Heart left ventricle (tissue), 16 donors: Measurements from ENCODE around the gene KRT86. TPM values are rescaled to one million over a fixed set of nuclear protein-coding genes. Genes with fewer than 3 reads are reported as not detected.

Experiments used
- ATAC-seq, 4 donors: fragments of 200-7000 bp; cut with Tn5 transposase; one replicate each; pipeline ENCODE4 v1.9.1; 2020 to 2022; ENCODE audit warnings: moderate library complexity in 4 of 4, mild to moderate bottlenecking in 3 of 4, moderate number of reproducible peaks in 1 of 4
- DNase-seq, 5 donors: peaks; one replicate each; pipeline ENCODE4 v3.0.0-alpha.2; 2020
- H3K27ac ChIP-seq, 12 donors: fragments of 200-600 bp; sonication (generic) in 4 of 12; one replicate each; pipeline versions ENCODE4 v1.5.0 to v1.8.0; 2016 to 2022; ENCODE audit warnings: mild to moderate bottlenecking in 2 of 12
- H3K27me3 ChIP-seq, 9 donors: fragments of 200-600 bp; sonication (generic) in 2 of 9; one replicate each; pipeline versions ENCODE4 v1.5.1 to v1.8.0; 2016 to 2022; ENCODE audit warnings: mild to moderate bottlenecking in 3 of 9
- H3K36me3 ChIP-seq, 9 donors: fragments of 200-600 bp; sonication (generic) in 2 of 9; one replicate each; pipeline versions ENCODE4 v1.5.0 to v1.8.0; 2018 to 2022; ENCODE audit warnings: mild to moderate bottlenecking in 2 of 9
- H3K4me1 ChIP-seq, 12 donors: fragments of 200-600 bp; sonication (generic) in 4 of 12; one replicate each; pipeline versions ENCODE4 v1.5.0 to v1.8.0; 2016 to 2022; ENCODE audit warnings: mild to moderate bottlenecking in 3 of 12
- H3K4me3 ChIP-seq, 12 donors: fragments of 200-600 bp; sonication (generic) in 4 of 12; one replicate each; pipeline versions ENCODE4 v1.5.0 to v1.8.0; 2017 to 2022; ENCODE audit warnings: mild to moderate bottlenecking in 9 of 12, moderate library complexity in 4 of 12
- H3K9me3 ChIP-seq, 12 donors: fragments of 200-600 bp; sonication (generic) in 4 of 12; one replicate each; pipeline versions ENCODE4 v1.5.0 to v1.8.0; 2016 to 2022; ENCODE audit warnings: mild to moderate bottlenecking in 1 of 12
- POLR2A ChIP-seq, 2 donors: fragments of 450-650 bp; IDR thresholded peaks; one replicate each; pipeline ENCODE4 v1.6.1; 2017; ENCODE audit warnings: antibody characterized with exemption in 2 of 2, mild to moderate bottlenecking in 2 of 2, moderate library complexity in 2 of 2
- WGBS, 4 donors: extraction: QIAGEN DNeasy Blood & Tissue Kit in 2 of 4; methylation state at CpG; one replicate each; pipeline versions ENCODE4 v1.1.5 to v1.1.7; 2013 to 2018; 5-methylcytosine and 5-hydroxymethylcytosine counted together
- intact Hi-C, 10 donors: fragments of 100-400 bp; cut with DNase I; formaldehyde crosslinking; loops; one replicate each; pipeline versions ENCODE4 v1.11.1 to v1.14.2; 2022
- polyA plus RNA-seq, 2 donors: library from polyadenylated mRNA; stranded (reverse); fragments of 200-250 nt; gene quantifications; one replicate each; pipeline ENCODE4 v1.2.3, GENCODE V29; 2013
- total RNA-seq, 9 donors: library from RNA; depleted of rRNA in 2 of 9; stranded (reverse); fragments of >200 nt in 2 of 9; fragmentation: NEBNext Ultra II Directional in 3 of 9; extraction: Animal tissue kit (Norgen Biotek cat#: 25700) in 3 of 9; gene quantifications; one replicate each; pipeline versions ENCODE4 v1.1.0 to v1.2.4, GENCODE V29; 2016 to 2023
- TF ChIP-seq, protein P1 (sequence below), 12 donors: fragments of 200-600 bp; sonication (generic) in 4 of 12; IDR thresholded peaks; one replicate each; pipeline versions ENCODE4 v1.5.0 to v1.8.0; 2018 to 2022; ENCODE audit warnings: antibody characterized with exemption in 12 of 12, mild to moderate bottlenecking in 5 of 12
- donor health status: ischemic (EF 13 %, LVEDD 7.1; RV severe dilation, severe dysfunction).
- donor health status: healthy with polysubstance abuse.
- donor health status: DM: no; HTN: yes; CAD: no.
- donor health status: DM: no; HTN: no; CAD: no.
- donor health status: ischemic (EF 25% LVEDD 6.9; RV normal size, moderate dysfunction).
- donor health status: ischemic (EF 25% LVEDD 5.7; RV mildly dilated, moderate dysfunction).
- donor health status: healthy.
- donor health status: DM: yes; HTN: yes; CAD: no.
- donor health status: ischemic (EF 35%, LVEDD 5.7; RV mildly dilated, moderate dysfunction).
- donor health status: nonischemic (EF 11% LVEDD 7.7; RV severe dilation, severe dysfunction).
- donor health status: DM: yes; HTN: yes; CAD: no.
- donor health status: PGD.
- donor health status: ischemic (EF 29% LVEDD 5.4; RV normal size, mild dysfunction).
- donor health status: nonischemic (EF 23%, LVEDD 6.1; RV moderate dilation, normal function).

KRT86 gene
- total and polyA plus RNA-seq, 11 donors, result not detected

DNA sequence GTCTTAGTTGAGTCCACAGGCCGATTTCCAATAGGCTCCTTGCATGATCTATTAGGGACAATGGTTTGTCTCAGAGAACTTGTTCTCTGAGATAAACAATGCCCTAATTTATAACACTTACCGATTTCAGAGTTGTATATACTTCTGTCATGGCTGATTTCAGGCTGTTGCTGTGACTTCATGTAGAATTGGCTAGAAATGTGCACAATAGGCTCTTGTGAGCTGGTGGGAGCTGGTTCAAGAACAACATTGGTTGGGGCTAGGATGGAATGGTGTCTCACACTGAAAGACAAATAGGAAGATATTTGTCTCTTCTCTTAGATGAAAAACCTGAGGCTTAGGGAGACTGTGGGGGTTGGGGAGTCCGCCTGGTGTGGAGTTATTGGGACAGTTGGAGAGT is 6.7 kb upstream of the KRT86 start:
- H3K4me3 ChIP-seq, result no peak overlapping the region
- TF ChIP-seq, protein P1, sequence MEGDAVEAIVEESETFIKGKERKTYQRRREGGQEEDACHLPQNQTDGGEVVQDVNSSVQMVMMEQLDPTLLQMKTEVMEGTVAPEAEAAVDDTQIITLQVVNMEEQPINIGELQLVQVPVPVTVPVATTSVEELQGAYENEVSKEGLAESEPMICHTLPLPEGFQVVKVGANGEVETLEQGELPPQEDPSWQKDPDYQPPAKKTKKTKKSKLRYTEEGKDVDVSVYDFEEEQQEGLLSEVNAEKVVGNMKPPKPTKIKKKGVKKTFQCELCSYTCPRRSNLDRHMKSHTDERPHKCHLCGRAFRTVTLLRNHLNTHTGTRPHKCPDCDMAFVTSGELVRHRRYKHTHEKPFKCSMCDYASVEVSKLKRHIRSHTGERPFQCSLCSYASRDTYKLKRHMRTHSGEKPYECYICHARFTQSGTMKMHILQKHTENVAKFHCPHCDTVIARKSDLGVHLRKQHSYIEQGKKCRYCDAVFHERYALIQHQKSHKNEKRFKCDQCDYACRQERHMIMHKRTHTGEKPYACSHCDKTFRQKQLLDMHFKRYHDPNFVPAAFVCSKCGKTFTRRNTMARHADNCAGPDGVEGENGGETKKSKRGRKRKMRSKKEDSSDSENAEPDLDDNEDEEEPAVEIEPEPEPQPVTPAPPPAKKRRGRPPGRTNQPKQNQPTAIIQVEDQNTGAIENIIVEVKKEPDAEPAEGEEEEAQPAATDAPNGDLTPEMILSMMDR (IDR thresholded peaks at IDR 0.05), result no peak
- TF ChIP-seq POLR2A (IDR thresholded peaks at IDR 0.05), result no peak
- no peaks in the 10 kb centered on the region for H3K9me3 ChIP-seq
- no peaks in the 10 kb centered on the region for H3K36me3 ChIP-seq
- no peak overlapping the region for H3K27ac ChIP-seq
- intact Hi-C loops, result no loop called here
- WGBS, 4 donors, result 82 to 89% (median 86%) methylated on average over 3 of the region's 3 CpGs
- no peaks in the 10 kb centered on the region for H3K4me1 ChIP-seq
- no peak for DNase-seq
- H3K27me3 ChIP-seq, result peaks cover 0 to 32% (median 4%) of the 10 kb centered on the region in 9 donors
- ATAC-seq, result no peak

DNA sequence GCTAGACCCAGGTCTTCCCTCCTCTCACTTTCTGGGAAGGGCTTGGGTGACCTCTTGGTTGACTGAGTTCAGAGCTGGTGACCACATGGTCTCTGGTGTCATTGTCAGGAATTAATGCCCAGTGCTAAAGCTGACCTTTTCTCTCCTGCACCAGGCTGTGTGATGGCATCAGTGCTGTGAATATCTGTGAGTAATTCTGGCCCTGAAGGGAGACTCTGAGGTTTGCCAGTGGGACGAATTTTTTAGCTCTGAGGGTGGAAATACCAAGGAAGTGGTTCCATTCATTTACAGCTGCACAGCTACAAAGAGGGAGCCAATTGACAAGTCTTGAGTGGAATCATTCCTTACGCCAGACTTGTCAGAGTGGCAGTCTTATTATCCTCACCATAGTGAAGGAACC is 6.2 kb upstream of the KRT86 start:
- intact Hi-C loops, result no loop called here
- Histone ChIP-seq H3K27me3 (peaks cover 0 to 29% (median 0%) of the 10 kb centered on the region in 9 donors), H3K4me3 (no peak overlapping the region), H3K9me3 (no peaks in the 10 kb centered on the region), H3K4me1 (no peaks in the 10 kb centered on the region), H3K36me3 (no peaks in the 10 kb centered on the region), H3K27ac (no peak overlapping the region)
- TF ChIP-seq POLR2A (IDR thresholded peaks at IDR 0.05), result no peak
- TF ChIP-seq, protein P1 (IDR thresholded peaks at IDR 0.05), result no peak
- no peak for ATAC-seq
- no peak for DNase-seq
- 46 to 72% (median 70%) methylated on average over 2 of the region's 2 CpGs for WGBS, 4 donors

DNA sequence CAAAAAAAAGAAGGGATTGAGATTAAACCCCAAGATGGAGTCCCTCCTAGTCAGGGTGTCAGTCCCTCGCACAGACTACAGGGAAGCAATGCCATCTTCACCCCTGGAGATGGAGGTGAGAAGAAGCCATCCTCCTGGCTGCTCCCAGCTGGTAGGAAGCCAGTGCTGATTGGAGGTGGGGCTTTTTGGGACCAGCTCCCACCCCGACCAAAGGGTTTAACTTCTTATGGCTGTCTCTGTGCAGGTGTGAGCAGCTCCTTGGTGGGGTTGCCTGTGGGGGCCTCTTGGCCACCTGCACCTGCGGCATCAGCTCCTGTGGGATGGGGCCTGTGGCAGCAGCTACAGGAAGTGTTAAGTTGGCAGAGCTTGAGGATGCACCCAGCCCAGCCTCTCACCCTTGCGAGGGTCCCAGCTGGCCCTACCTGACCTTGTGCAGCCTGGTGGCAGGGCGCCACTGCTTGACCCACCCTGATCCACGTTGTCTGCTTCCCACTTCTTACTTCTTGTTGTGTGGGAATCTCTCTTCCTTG is 3.8 kb upstream of the KRT86 start:
- no peaks in the 10 kb centered on the region for H3K9me3 ChIP-seq
- no peak overlapping the region for H3K4me3 ChIP-seq
- H3K27me3 ChIP-seq, result peaks cover 0 to 38% (median 0%) of the 10 kb centered on the region in 9 donors
- TF ChIP-seq POLR2A (IDR thresholded peaks at IDR 0.05), result no peak
- TF ChIP-seq, protein P1 (IDR thresholded peaks at IDR 0.05), result no peak
- no peak for ATAC-seq
- intact Hi-C loops, result loop anchor here in 1 of 10 donors (10.0 kb wide), 1 partner anchor 46 kb away; no protein-coding TSS in a partner anchor
- H3K27ac ChIP-seq, result no peak overlapping the region
- no peaks in the 10 kb centered on the region for H3K36me3 ChIP-seq
- no peaks in the 10 kb centered on the region for H3K4me1 ChIP-seq
- 77 to 85% (median 79%) methylated on average over 5 to 6 of the region's 6 CpGs for WGBS, 4 donors
- no peak for DNase-seq

DNA sequence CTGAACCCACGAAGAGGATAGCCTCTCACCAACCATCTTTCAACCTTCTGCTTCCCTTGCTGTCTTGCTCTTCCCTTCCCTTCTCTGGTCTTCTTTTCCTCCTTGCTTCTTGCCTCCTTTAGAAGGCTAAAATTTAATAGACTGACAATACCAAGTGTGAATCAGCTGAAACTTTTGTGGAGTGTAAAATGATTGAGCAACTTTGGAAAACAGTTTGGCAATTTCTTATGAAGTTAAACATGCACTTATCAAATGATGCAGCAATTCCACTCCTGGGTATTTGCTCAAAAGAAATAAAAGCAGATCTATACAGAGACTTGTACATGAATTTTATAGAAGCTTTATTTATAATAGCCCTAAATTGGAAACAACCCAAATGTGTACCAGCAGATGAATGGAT is 3.3 kb upstream of the KRT86 start:
- Histone ChIP-seq H3K27ac (no peak overlapping the region), H3K4me1 (no peaks in the 10 kb centered on the region), H3K9me3 (no peaks in the 10 kb centered on the region), H3K4me3 (no peak overlapping the region), H3K27me3 (peaks cover 0 to 41% (median 0%) of the 10 kb centered on the region in 9 donors), H3K36me3 (no peaks in the 10 kb centered on the region)
- ATAC-seq (no peak), DNase-seq (no peak)
- WGBS, 4 donors, result 74 to 79% (median 76%) methylated on average over 1 of the region's 1 CpG
- no peak for TF ChIP-seq POLR2A (IDR thresholded peaks at IDR 0.05)
- TF ChIP-seq, protein P1 (IDR thresholded peaks at IDR 0.05), result no peak
- intact Hi-C loops, result loop anchor here in 1 of 10 donors (10.0 kb wide), 1 partner anchor 46 kb away; no protein-coding TSS in a partner anchor
